Rectal smooth muscle tissue (tissue), 1 donor: ENCODE results near the gene TTF1.

ENCODE experiments used
- H3K27ac ChIP-seq: one replicate; pipeline ENCODE4 v1.7.0; 2013; ENCODE audit warnings: low read depth, low read length, inconsistent platforms
- H3K27me3 ChIP-seq: one replicate; pipeline ENCODE4 v1.7.0; 2013; ENCODE audit warnings: low read length; ENCODE audit not compliant: control insufficient read depth, insufficient read depth
- H3K36me3 ChIP-seq: one replicate; pipeline ENCODE4 v1.7.0; 2013; ENCODE audit warnings: low read length; ENCODE audit not compliant: control insufficient read depth, insufficient read depth
- H3K4me1 ChIP-seq: one replicate; pipeline ENCODE4 v1.7.0; 2013; ENCODE audit warnings: low read length; ENCODE audit not compliant: control insufficient read depth, insufficient read depth
- H3K4me3 ChIP-seq: one replicate; pipeline ENCODE4 v1.7.0; 2013; ENCODE audit warnings: low read length
- H3K9ac ChIP-seq: one replicate; pipeline ENCODE4 v1.7.0; 2013; ENCODE audit warnings: low read length

TTF1 gene

DNA sequence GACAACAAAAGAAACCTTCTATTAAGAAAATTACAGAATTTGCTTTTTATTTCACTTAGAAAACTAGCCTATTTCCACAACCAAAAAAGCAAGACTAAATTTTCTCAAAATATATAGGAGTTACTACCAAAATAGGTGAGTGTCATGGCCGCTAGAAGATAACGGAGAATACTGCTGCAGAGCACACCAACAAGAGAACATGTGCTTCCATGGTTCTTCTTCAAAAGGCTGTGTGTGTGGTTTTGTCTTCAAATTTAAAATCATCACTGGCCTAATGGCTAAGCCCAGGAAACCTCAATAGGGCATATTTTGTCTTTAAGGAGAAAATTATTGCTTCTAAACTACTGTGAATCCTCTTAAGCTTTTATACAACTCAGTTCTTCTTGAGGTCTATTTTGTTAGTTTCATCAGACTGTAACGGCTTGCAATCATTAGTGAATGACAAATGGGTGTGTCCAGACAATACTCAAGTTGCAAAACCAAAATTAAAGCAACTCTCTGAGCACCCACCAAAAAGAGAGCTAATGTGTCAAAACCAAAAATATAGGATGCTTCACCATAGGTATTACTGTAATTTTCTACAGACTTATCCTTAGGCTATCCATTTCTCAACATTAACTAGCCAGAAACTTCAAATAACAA, 55.1 kb downstream of the TTF1 start:
- Histone ChIP-seq H3K4me3 (no peak overlapping the region), H3K9ac (no peak overlapping the region), H3K4me1 (peaks cover 19% of the 10 kb centered on the region), H3K27ac (no peak overlapping the region), H3K36me3 (peaks cover 22% of the 10 kb centered on the region), H3K27me3 (no peaks in the 10 kb centered on the region)

DNA sequence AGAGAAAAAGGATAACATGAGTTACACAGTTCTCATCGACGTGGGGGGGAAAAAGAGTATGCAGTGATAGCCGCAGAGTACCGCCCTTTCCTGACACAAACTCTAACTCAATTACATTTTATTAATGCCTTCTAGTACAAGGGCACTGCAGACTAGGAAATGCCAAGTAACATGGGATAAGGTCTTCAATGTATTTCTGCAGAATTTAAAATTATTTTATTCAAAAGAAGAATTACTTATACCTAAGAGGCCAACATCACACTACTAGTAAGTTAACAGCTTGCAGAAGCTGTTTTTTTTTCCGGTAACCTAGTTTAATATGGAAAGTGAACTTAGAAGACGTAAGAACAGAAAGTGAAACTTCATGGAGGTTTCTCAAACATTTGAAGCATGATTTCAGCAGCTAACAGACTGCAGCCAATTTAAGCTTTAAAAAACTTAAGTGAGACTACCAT, 55.8 kb downstream of the TTF1 start:
- no peaks in the 10 kb centered on the region for H3K27me3 ChIP-seq
- no peak overlapping the region for H3K4me3 ChIP-seq
- H3K27ac ChIP-seq: no peak overlapping the region
- H3K9ac ChIP-seq: no peak overlapping the region
- H3K4me1 ChIP-seq: peaks cover 19% of the 10 kb centered on the region
- H3K36me3 ChIP-seq: peaks cover 25% of the 10 kb centered on the region

DNA sequence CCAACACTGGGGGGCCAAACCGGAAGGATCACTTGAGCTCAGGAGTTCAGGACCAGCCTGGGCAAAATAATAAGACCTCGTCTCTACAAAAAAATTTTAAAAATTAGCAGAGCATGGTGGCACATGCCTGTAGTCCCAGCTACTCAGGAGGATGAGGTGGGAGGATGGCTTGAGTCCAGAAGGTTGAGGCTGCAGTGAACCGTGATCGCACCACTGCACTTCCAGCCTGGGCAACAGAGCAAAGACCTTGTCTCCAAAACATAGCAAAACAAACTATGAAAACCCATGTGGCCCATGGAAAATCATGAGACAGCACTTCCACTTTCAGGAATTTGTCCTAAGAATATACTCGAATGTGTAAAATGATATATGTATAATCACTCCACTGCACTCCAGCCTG, 58.0 kb downstream of the TTF1 start:
- H3K27ac ChIP-seq: no peak overlapping the region

DNA sequence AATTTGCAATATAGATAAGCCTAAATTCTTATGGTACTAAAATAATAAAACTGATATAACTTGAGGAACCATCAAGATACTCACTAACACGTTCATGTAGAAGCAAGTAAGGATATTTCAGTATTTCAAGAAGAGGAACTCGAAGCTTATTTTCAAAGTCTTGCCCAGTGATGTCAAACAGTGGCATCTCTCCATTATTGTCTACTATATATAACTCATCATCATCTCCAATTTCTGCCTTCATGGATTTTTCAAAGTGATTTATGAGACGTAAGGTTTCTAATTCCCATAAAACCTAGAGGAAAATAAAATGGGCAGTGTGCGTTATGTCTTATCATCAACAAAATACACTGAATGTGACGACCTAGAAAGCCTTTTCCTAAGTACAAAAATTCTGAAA, 60.5 kb downstream of the TTF1 start:
- H3K4me1 ChIP-seq: peaks cover 4% of the 10 kb centered on the region
- H3K27me3 ChIP-seq: no peaks in the 10 kb centered on the region
- no peak overlapping the region for H3K4me3 ChIP-seq
- no peak overlapping the region for H3K9ac ChIP-seq
- peaks cover 48% of the 10 kb centered on the region for H3K36me3 ChIP-seq
- H3K27ac ChIP-seq: no peak overlapping the region

More for the DNA sequence above, 58.0 kb downstream of the TTF1 start:
- no peaks in the 10 kb centered on the region for H3K27me3 ChIP-seq
- no peak overlapping the region for H3K9ac ChIP-seq
- peaks cover 14% of the 10 kb centered on the region for H3K4me1 ChIP-seq
- H3K36me3 ChIP-seq: peaks cover 41% of the 10 kb centered on the region
- H3K4me3 ChIP-seq: no peak overlapping the region

DNA sequence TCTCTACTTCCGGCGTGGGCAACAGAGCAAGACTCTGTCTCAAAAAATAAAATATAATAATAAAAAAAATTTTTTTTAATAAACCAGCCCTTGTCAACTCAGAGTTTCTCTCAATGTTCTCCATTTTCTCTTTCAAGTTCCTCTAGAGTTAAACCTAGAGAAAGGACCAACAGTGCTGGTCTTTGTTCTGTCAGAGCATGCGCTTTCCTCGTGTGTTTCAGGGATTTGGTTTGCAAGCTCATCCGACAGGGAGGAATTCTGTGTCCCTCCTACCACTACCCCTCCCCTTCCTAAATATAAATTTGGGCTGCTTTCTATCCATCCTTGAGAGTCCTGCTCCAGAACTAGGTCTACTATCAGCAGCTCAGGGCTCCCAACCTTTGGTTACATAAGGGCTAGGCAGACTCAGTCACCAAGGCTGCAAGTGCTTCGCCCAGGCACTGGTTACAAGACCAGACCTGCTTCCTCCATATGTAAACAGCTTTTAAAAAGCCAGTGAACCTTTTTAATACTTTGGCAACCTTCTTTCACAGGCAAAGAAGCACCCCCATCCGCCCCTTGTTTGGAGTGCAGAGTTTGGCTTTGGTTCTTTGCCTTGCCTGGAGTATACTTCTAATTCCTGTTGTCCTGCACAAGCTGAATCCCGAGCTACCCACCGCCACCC, 65.3 kb downstream of the TTF1 start:
- H3K27me3 ChIP-seq: no peaks in the 10 kb centered on the region
- H3K36me3 ChIP-seq: peaks cover 46% of the 10 kb centered on the region
- no peak overlapping the region for H3K4me3 ChIP-seq
- H3K4me1 ChIP-seq: no peaks in the 10 kb centered on the region
- H3K9ac ChIP-seq: no peak overlapping the region
- H3K27ac ChIP-seq: no peak overlapping the region

DNA sequence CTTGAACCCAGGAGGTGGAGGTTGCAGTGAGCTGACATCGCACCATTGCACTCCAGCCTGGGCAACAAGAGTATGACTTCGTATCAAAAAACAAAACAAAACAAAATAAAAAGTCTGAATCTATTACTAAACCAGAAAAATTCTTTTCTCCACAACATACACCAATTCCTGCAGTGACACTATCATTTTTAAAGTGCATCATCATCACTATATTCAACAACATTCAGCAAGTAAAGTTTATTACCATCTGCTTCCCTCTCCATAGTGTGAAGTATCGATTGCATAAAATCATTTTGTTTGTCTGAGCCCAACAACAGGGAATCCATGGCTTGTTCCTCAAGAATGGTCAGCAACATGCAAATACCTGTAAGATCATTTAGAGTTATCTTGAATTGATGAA, 72.3 kb downstream of the TTF1 start:
- no peaks in the 10 kb centered on the region for H3K4me1 ChIP-seq

DNA sequence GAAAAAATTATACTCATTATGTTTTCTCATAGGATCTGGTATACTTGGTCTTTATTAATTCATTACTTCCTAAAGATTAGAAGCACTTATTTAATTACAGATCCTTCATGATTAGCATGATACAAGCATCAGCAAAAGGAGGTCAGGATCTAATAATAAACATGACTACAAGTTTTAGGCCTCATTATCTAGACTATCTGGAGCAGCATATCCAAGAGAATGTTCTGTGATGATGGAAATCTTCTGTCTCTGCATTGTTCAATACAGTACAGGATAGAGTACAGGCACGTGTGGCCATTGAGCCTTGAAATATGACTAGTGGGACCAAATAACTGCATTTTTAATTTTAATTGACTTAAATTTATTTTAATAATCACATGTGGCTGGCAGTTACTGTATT, 73.1 kb downstream of the TTF1 start:
- no peak overlapping the region for H3K27ac ChIP-seq
- H3K4me3 ChIP-seq: no peak overlapping the region
- no peaks in the 10 kb centered on the region for H3K27me3 ChIP-seq
- no peaks in the 10 kb centered on the region for H3K4me1 ChIP-seq
- H3K36me3 ChIP-seq: peaks cover 42% of the 10 kb centered on the region
- no peak overlapping the region for H3K9ac ChIP-seq

More for the DNA sequence above, 72.3 kb downstream of the TTF1 start:
- no peaks in the 10 kb centered on the region for H3K27me3 ChIP-seq
- no peak overlapping the region for H3K27ac ChIP-seq
- no peak overlapping the region for H3K9ac ChIP-seq
- no peak overlapping the region for H3K4me3 ChIP-seq
- peaks cover 42% of the 10 kb centered on the region for H3K36me3 ChIP-seq

DNA sequence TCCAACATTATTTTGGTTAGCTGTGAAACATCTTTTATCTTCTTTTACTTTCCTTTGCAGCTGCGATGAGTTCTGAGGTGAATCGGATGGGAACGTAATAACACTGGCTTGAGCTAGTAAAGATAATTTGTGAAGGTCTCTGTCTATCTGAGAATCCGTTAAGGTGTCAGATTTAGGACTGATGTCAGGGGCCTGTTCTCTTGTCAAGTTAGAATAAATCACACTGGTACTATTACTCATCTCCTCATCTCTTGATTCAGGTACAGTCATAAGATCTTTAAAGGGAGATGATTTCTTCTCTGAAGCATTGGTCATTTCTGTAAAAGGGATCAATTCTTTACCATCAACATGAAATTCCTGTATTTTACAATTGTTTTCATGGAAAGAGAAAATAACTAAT, 78.1 kb downstream of the TTF1 start:
- Histone ChIP-seq H3K9ac (no peak overlapping the region), H3K36me3 (peaks cover 34% of the 10 kb centered on the region), H3K4me3 (no peak overlapping the region), H3K27me3 (no peaks in the 10 kb centered on the region), H3K27ac (no peak overlapping the region), H3K4me1 (no peaks in the 10 kb centered on the region)

DNA sequence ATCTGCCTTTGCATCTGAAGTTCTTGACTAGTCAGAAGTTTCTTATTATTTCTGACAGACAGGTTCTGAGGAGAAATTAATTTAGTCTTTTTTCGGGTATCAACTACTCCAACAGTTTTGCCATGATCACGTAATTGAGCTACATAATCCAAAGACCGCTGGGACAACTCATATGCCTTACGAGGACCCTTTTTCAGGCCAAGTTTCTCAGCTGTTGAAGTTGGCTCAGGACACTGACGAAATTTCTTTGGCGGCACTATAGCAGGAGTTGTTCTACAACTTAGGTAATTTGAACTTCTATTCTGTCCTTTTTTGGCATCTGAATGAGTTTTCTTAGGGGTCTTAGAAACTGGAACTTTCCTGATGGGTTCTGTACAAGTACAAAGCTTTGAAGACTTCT, 79.1 kb downstream of the TTF1 start:
- no peak overlapping the region for H3K9ac ChIP-seq
- peaks cover 31% of the 10 kb centered on the region for H3K36me3 ChIP-seq
- no peaks in the 10 kb centered on the region for H3K27me3 ChIP-seq
- no peak overlapping the region for H3K4me3 ChIP-seq
- H3K27ac ChIP-seq: no peak overlapping the region
- no peaks in the 10 kb centered on the region for H3K4me1 ChIP-seq
